Measurements from ENCODE around the gene AGPS. TPM values are rescaled to one million over a fixed set of nuclear protein-coding genes. Genes with fewer than 3 reads are reported as not detected.
A peak's percentile ranks its signal among the peaks of the same experiment; 100 is the strongest.

Gene AGPS
- total and polyA plus RNA-seq, 2 of the 13 experiments (the other 11 are each of a cell fraction or from before 2014, with no cell fraction given) = 39.4 to 99.0 TPM

- Histone ChIP-seq H3K9ac (ENCODE audit: insufficient read depth, low read depth, low read length) (peak overlapping the region; percentile 97), H3K27ac (ENCODE audit: extremely low read length, insufficient read depth, low read length) (peak overlapping the region; percentile 93), H2AFZ (ENCODE audit: low read length) (no peak overlapping the region), H3K9me3 (ENCODE audit: low read length) (no peaks in the 10 kb centered on the region), H3K27me3 (ENCODE audit: control insufficient read depth in 1 of 2, insufficient read depth in 2 of 2, low read length in 2 of 2) (no peaks in the 10 kb centered on the region; a peak in 1 of 5 replicates), H4K20me1 (ENCODE audit: insufficient read depth, low read length) (no peaks in the 10 kb centered on the region), H3K4me3 (replicated peaks in 1 of 3; ENCODE audit: insufficient read depth in 1 of 3, low read depth in 2 of 3, low read length in 3 of 3) (peak overlapping the region; percentile 76 to 92 (median 82); a peak in 5 of 6 replicates), H3K4me2 (ENCODE audit: low read depth, low read length) (peak overlapping the region; percentile 84), H3K36me3 (replicated peaks in 1 of 2; ENCODE audit: control insufficient read depth in 1 of 2, insufficient read depth in 2 of 2, low read length in 2 of 2) (no peaks in the 10 kb centered on the region), H3K79me2 (ENCODE audit: insufficient read depth, low read length) (no peaks in the 10 kb centered on the region), H3K4me1 (ENCODE audit: insufficient read depth, low read length) (peaks cover 15% of the 10 kb centered on the region)
- ATAC-seq (no peak; the same call in 2 of the 3 replicates), DNase-seq (ENCODE audit: low spot score) (peak; percentile 44), FAIRE-seq (no peak)
- in situ Hi-C loops (cut with HindIII; ENCODE audit: extremely low pct_ligation_motif_present, low pct_unique_long_range_greater_than_20kb) (no loop called here), intact Hi-C loops (cut with micrococcal nuclease; ENCODE audit: unreplicated experiment) (loop anchor here (1.0 kb wide), 1 partner anchor 287 kb away; no protein-coding TSS in a partner anchor)
- CTCF ChIA-PET (ENCODE audit: low intra/inter-chr PET ratio, low total read pairs) = no interaction called here
- BruUV-seq (replicated peaks) = TSS peak; percentile 66
- POLR2A ChIA-PET = interaction anchor here (1.0 to 1.7 kb wide), 4 partner anchors 27 to 154 kb away, joined by 4 to 5 read pairs (median 4); no protein-coding TSS in a partner anchor
- WGBS (ENCODE audit: low lambda C conversion rate) = 56% methylated on average over 10 of the region's 13 CpGs
- no peak for TF ChIP-seq SIX4 (CRISPR knock-in tag; IDR thresholded peaks at IDR 0.05)
- TF ChIP-seq CENPBD1 (CRISPR knock-in tag; IDR thresholded peaks at IDR 0.05; ENCODE audit: borderline replicate concordance, low read depth) = no peak
- TF ChIP-seq ZNF333 (CRISPR knock-in tag; IDR thresholded peaks at IDR 0.05; ENCODE audit: borderline replicate concordance) = peak; percentile 71; the same call in 1 of the 2 replicates
- TF ChIP-seq NRL (CRISPR knock-in tag; IDR thresholded peaks at IDR 0.05; ENCODE audit: borderline replicate concordance) = peak; percentile 52; the same call in 1 of the 2 replicates
- TF ChIP-seq RXRA (CRISPR knock-in tag; IDR thresholded peaks at IDR 0.05) = peak; percentile 3; the same call in 1 of the 2 replicates
- no peak for TF ChIP-seq ZBTB49 (CRISPR knock-in tag; IDR thresholded peaks at IDR 0.05; ENCODE audit: borderline replicate concordance)
- TF ChIP-seq SIX1 (CRISPR knock-in tag; IDR thresholded peaks at IDR 0.05; ENCODE audit: borderline replicate concordance) = no peak
- TF ChIP-seq EHMT2 (IDR thresholded peaks at IDR 0.05; ENCODE audit: borderline replicate concordance, low read depth, low read length) = no peak
- TF ChIP-seq ZNF563 (CRISPR knock-in tag; IDR thresholded peaks at IDR 0.05) = no peak
- TF ChIP-seq FOXO4 (CRISPR knock-in tag; conservative IDR thresholded peaks at IDR 0.05) = peak; percentile 51; the same call in 1 of the 2 replicates
- 0 out of 2 replicates have a peak, but pooled peaks have one; percentile 7 for TF ChIP-seq ZNF30 (CRISPR knock-in tag; IDR thresholded peaks at IDR 0.05)
- peak; percentile 4 for TF ChIP-seq XRCC5 (optimal IDR thresholded peaks at IDR 0.05; ENCODE audit: low read length)
- TF ChIP-seq ZNF619 (CRISPR knock-in tag; IDR thresholded peaks at IDR 0.05) = peak; percentile 5; the same call in 1 of the 2 replicates
- no peak for TF ChIP-seq KDM2A (CRISPR knock-in tag; IDR thresholded peaks at IDR 0.05; ENCODE audit: borderline replicate concordance, low read depth)
- 0 out of 2 replicates have a peak, but pooled peaks have one; percentile 16 for TF ChIP-seq NFE2L1 (CRISPR knock-in tag; IDR thresholded peaks at IDR 0.05; ENCODE audit: borderline replicate concordance)
- TF ChIP-seq GFI1 (CRISPR knock-in tag; IDR thresholded peaks at IDR 0.05; ENCODE audit: borderline replicate concordance) = 0 out of 2 replicates have a peak, but pooled peaks have one; percentile 9
- 0 out of 2 replicates have a peak, but pooled peaks have one; percentile 23 for TF ChIP-seq ZNF337 (CRISPR knock-in tag; IDR thresholded peaks at IDR 0.05; ENCODE audit: borderline replicate concordance, low read depth)
- TF ChIP-seq NR2C2 (CRISPR knock-in tag; IDR thresholded peaks at IDR 0.05; ENCODE audit: borderline replicate concordance) = no peak
These were observed 159.4 kb downstream of the AGPS start for GRCh38 chr2:177551989-177552421.
